Nephron progenitor cell (in vitro differentiated cells): ENCODE measurements around the gene TCEAL6.
A peak's percentile ranks its signal among the peaks of the same experiment; 100 is the strongest.
"Not testable (repeated sequence)": the region's sequence is repeated elsewhere in the genome, so short reads cannot be mapped to it uniquely, and the experiment has no call there.

Source experiments
- DNase-seq: peaks from one replicate; pipeline ENCODE4 v3.0.0; 2021
- H3K27ac Mint-ChIP-seq: 2 replicates; pipeline ENCODE4 v1.8.0; 2021; ENCODE audit warnings: mild to moderate bottlenecking, moderate library complexity, mixed read lengths
- H3K27me3 Mint-ChIP-seq: 2 replicates; pipeline ENCODE4 v1.8.0; 2021; ENCODE audit warnings: mild to moderate bottlenecking, low read depth, mixed read lengths; ENCODE audit not compliant: poor library complexity
- H3K36me3 Mint-ChIP-seq: 2 replicates; pipeline ENCODE4 v1.8.0; 2021; ENCODE audit warnings: low read depth, mixed read lengths
- H3K4me1 Mint-ChIP-seq: 2 replicates; pipeline ENCODE4 v1.8.0; 2021; ENCODE audit warnings: mixed read lengths
- H3K4me3 Mint-ChIP-seq: 2 replicates; pipeline ENCODE4 v1.8.0; 2021; ENCODE audit warnings: mild to moderate bottlenecking, moderate library complexity, mixed read lengths
- H3K9me3 Mint-ChIP-seq: 2 replicates; pipeline ENCODE4 v1.8.0; 2021; ENCODE audit warnings: mild to moderate bottlenecking, moderate library complexity, mixed read lengths
- CTCF ChIP-seq: fragments of 200-600 bp; sonication (generic); IDR thresholded peaks from 2 replicates; pipeline ENCODE4 v1.5.0; 2021; ENCODE audit warnings: antibody characterized with exemption

The TCEAL6 gene

GRCh38 chrX:102138064-102138463, 4.2 kb downstream of the TCEAL6 start:
- H3K4me3 Mint-ChIP-seq = no peak overlapping the region
- peaks cover 3% of the 10 kb centered on the region for H3K36me3 Mint-ChIP-seq
- no peaks in the 10 kb centered on the region for H3K4me1 Mint-ChIP-seq
- no peak for TF ChIP-seq CTCF
- peaks cover 9% of the 10 kb centered on the region for H3K27me3 Mint-ChIP-seq
- H3K9me3 Mint-ChIP-seq = peaks cover 35% of the 10 kb centered on the region
- DNase-seq = no peak
- H3K27ac Mint-ChIP-seq = no peak overlapping the region

- Mint-ChIP-seq H3K9me3 (peaks cover 43% of the 10 kb centered on the region), H3K4me1 (peaks cover 13% of the 10 kb centered on the region), H3K27me3 (peaks cover 12% of the 10 kb centered on the region), H3K4me3 (no peak overlapping the region), H3K36me3 (no peaks in the 10 kb centered on the region), H3K27ac (no peak overlapping the region)
- TF ChIP-seq CTCF = no peak
- no peak for DNase-seq
Observed at GRCh38 chrX:102129473-102129872, 12.8 kb downstream of the TCEAL6 start.

GRCh38 chrX:102126863-102127262, 15.4 kb downstream of the TCEAL6 start:
- no peak for TF ChIP-seq CTCF
- Mint-ChIP-seq H3K27me3 (peaks cover 27% of the 10 kb centered on the region), H3K9me3 (peaks cover 39% of the 10 kb centered on the region), H3K4me3 (peak overlapping the region; percentile 15), H3K36me3 (no peaks in the 10 kb centered on the region), H3K27ac (no peak overlapping the region), H3K4me1 (peaks cover 13% of the 10 kb centered on the region)
- no peak for DNase-seq

- H3K27ac Mint-ChIP-seq, H3K36me3 Mint-ChIP-seq: not testable (repeated sequence)
- Mint-ChIP-seq H3K4me3 (peak overlapping the region; percentile 80), H3K27me3 (peaks cover 27% of the 10 kb centered on the region), H3K9me3 (peaks cover 35% of the 10 kb centered on the region), H3K4me1 (peaks cover 13% of the 10 kb centered on the region)
- peak; percentile 1 for DNase-seq
Observed at GRCh38 chrX:102126080-102126818, 16.0 kb downstream of the TCEAL6 start.

GRCh38 chrX:102125436-102125835, 16.8 kb downstream of the TCEAL6 start, which contains the start of gene TCEAL2:
Gene TCEAL2, plus strand, starts transcription at chrX:102125679. Its CDS starts 1,152 bp downstream, at chrX:102126831.
- DNase-seq = peak; percentile 59
- H3K36me3 Mint-ChIP-seq, H3K27ac Mint-ChIP-seq: not testable (repeated sequence)
- Mint-ChIP-seq H3K4me1 (peaks cover 13% of the 10 kb centered on the region), H3K27me3 (peaks cover 33% of the 10 kb centered on the region), H3K4me3 (peak within 1 kb of the TSS; percentile 80), H3K9me3 (peaks cover 32% of the 10 kb centered on the region)

GRCh38 chrX:102125014-102125413, 17.3 kb downstream of the TCEAL6 start:
- not testable (repeated sequence) for H3K27ac Mint-ChIP-seq

GRCh38 chrX:102115748-102116147, 26.5 kb downstream of the TCEAL6 start:
- H3K36me3 Mint-ChIP-seq = no peaks in the 10 kb centered on the region
- H3K27me3 Mint-ChIP-seq = peaks cover 17% of the 10 kb centered on the region
- H3K9me3 Mint-ChIP-seq = peaks cover 56% of the 10 kb centered on the region
- DNase-seq = no peak
- H3K4me3 Mint-ChIP-seq = no peak overlapping the region
- H3K4me1 Mint-ChIP-seq = no peaks in the 10 kb centered on the region
- no peak overlapping the region for H3K27ac Mint-ChIP-seq
- no peak for TF ChIP-seq CTCF

More at GRCh38 chrX:102125014-102125413, 17.3 kb downstream of the TCEAL6 start:
- H3K4me3 Mint-ChIP-seq = peak overlapping the region; percentile 78
- peaks cover 13% of the 10 kb centered on the region for H3K4me1 Mint-ChIP-seq
- DNase-seq, H3K36me3 Mint-ChIP-seq: not testable (repeated sequence)
- H3K9me3 Mint-ChIP-seq = peaks cover 31% of the 10 kb centered on the region
- peaks cover 33% of the 10 kb centered on the region for H3K27me3 Mint-ChIP-seq
